Pancreas (tissue), 10 donors: ENCODE results near the gene SIRT4. TPM values are rescaled to one million over a fixed set of nuclear protein-coding genes. Genes with fewer than 3 reads are reported as not detected.

Experiments used
- ATAC-seq, 4 donors: fragments of 200-7000 bp; cut with Tn5 transposase; one replicate each; pipeline versions ENCODE4 v1.8.0 to v1.9.1; 2020; ENCODE audit warnings: mild to moderate bottlenecking in 4 of 4, moderate library complexity in 4 of 4
- DNase-seq, 6 donors: peaks; one replicate each; pipeline ENCODE4 v3.0.0-alpha.2; 2020
- FAIRE-seq: peaks from 2 replicates; lab custom pipeline; 2012; peaks lifted over from hg19 to GRCh38; lab: Jason Lieb, UNC
- H3K27ac ChIP-seq, 4 donors: fragments of 200-600 bp; sonication (generic); 1 replicate in 3 of 4; 2 replicates in 1 of 4; pipeline versions ENCODE4 v1.5.0 to v1.8.0; 2020
- H3K27me3 ChIP-seq, 4 donors: fragments of 200-600 bp; one replicate each; pipeline ENCODE4 v1.8.0; 2021
- H3K36me3 ChIP-seq, 3 donors: fragments of 200-600 bp; sonication (generic) in 1 of 3; one replicate each; pipeline versions ENCODE4 v1.5.0 to v1.8.0; 2020 to 2021
- H3K4me1 ChIP-seq, 3 donors: fragments of 200-600 bp; one replicate each; pipeline ENCODE4 v1.8.0; 2021
- H3K4me3 ChIP-seq, 4 donors: fragments of 200-600 bp; sonication (generic) in 2 of 4; one replicate each; pipeline versions ENCODE4 v1.5.0 to v1.8.0; 2020 to 2021
- H3K9me3 ChIP-seq, 4 donors: fragments of 200-600 bp; one replicate each; pipeline ENCODE4 v1.8.0; 2021
- WGBS, 2 donors: extraction: QIAGEN DNeasy Blood & Tissue Kit; methylation state at CpG; one replicate each; pipeline ENCODE4 v1.1.7; 2013; 5-methylcytosine and 5-hydroxymethylcytosine counted together
- intact Hi-C, 3 donors: fragments of 100-400 bp; cut with DNase I; formaldehyde crosslinking; loops; one replicate each; pipeline versions ENCODE4 v1.11.1 to v1.14.2; 2022
- polyA plus RNA-seq, 2 donors: library from polyadenylated mRNA; stranded (reverse); fragments of 200-250 nt; gene quantifications; one replicate each; pipeline ENCODE4 v1.2.3, GENCODE V29; 2013
- total RNA-seq, 6 donors: library from RNA; stranded (reverse); fragmentation: NEBNext Ultra II Directional in 4 of 6; extraction: Animal tissue kit (Norgen Biotek cat#: 25700) in 4 of 6; gene quantifications; one replicate each; pipeline versions ENCODE4 v1.2.1 to v1.2.4, GENCODE V29; 2021 to 2023
- TF ChIP-seq, protein P1 (sequence below), 4 donors: fragments of 200-600 bp; sonication (generic) in 3 of 4; IDR thresholded peaks; one replicate each; pipeline versions ENCODE4 v1.5.0 to v1.8.0; 2021; ENCODE audit warnings: antibody characterized with exemption in 4 of 4
- donor health status: healthy with polysubstance abuse.
- donor health status: DM: no; HTN: no; CAD: no; lungs with moderate emphysema.
- donor health status: DM: no; HTN: no; CAD: no.
- donor health status: control.
- donor health status: control.
- donor health status: Bipolar disorder and iron deficiency.
- donor health status: DM: yes; HTN: yes; CAD: no.
- donor health status: DM: no; HTN: no; CAD: no.
- donor health status: DM: no; HTN: no; CAD: no.
- donor health status: DM: yes; HTN: yes; CAD: no.

Gene SIRT4
- total and polyA plus RNA-seq, 8 donors, result 0.56 to 2.4 (median 1.5) TPM

DNA sequence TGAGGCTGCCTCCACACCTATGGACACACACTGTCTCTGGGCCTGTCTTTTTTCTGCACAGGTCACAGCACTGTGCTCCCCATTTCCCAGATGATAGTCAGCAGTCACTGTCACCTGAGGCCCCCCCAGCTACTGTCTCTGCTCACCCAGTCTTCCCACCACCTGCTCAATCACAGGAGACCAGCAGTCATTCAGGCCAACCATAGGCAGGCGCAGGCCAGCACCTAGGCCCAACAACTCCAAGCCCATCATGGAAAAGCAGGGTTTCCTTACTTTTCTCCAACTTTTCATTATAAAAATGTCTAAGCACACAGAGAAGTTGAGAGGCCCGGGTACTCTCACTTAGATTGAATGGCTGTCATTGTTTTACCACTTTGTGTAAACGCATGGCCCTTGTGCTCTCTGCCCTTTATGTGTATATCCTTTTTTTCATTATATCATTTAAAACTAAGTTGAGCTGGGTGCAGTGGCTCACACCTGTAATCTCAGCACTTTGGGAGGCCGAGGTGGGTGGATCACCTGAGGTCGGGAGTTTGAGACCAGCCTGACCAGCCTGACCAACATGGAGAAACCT, 43.7 kb upstream of the SIRT4 start:
- TF ChIP-seq, protein P1, sequence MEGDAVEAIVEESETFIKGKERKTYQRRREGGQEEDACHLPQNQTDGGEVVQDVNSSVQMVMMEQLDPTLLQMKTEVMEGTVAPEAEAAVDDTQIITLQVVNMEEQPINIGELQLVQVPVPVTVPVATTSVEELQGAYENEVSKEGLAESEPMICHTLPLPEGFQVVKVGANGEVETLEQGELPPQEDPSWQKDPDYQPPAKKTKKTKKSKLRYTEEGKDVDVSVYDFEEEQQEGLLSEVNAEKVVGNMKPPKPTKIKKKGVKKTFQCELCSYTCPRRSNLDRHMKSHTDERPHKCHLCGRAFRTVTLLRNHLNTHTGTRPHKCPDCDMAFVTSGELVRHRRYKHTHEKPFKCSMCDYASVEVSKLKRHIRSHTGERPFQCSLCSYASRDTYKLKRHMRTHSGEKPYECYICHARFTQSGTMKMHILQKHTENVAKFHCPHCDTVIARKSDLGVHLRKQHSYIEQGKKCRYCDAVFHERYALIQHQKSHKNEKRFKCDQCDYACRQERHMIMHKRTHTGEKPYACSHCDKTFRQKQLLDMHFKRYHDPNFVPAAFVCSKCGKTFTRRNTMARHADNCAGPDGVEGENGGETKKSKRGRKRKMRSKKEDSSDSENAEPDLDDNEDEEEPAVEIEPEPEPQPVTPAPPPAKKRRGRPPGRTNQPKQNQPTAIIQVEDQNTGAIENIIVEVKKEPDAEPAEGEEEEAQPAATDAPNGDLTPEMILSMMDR (IDR thresholded peaks at IDR 0.05), result no peak
- intact Hi-C loops, result no loop called here
- H3K9me3 ChIP-seq, result no peaks in the 10 kb centered on the region

DNA sequence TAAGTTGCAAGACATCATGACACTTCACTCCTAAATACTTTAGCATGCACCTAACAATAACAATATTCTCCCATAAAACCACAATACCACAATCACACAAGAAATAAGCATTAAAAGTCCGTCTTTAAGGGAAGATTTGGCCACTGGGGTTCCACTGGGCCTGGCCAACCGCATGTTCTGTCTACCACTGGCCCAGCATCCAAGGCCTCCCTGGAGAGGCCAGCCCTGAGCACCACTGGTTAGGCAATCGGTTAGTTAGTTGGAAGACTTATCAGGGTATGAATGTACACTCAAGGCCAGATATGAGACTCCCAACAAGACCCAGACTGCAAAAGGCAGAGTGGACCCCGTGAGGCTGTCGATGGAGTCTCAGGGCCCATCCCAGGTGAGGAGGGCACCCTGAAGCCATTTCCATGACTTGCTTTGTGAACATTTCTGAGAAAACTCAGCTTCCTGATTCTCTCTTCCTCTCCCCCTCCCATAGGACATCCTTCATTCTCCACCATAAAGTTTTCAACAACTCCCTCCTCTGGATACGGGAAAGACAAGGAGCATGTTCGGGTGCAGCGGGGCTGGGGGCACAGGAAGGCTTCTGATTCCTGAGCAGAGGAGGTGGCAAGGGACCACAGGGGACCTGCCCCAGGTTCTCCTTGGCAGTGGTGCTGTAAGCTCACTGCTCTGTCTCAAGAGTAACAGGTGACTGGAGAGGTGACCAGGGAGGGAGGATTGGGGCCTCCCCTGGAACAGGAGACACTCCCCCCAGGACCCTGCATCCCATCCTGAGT, 42.5 kb upstream of the SIRT4 start:
- Histone ChIP-seq H3K27ac (no peak overlapping the region), H3K9me3 (no peaks in the 10 kb centered on the region), H3K4me1 (peaks cover 8 to 47% (median 23%) of the 10 kb centered on the region in 3 donors), H3K36me3 (no peaks in the 10 kb centered on the region), H3K4me3 (no peak overlapping the region), H3K27me3 (no peaks in the 10 kb centered on the region)
- intact Hi-C loops, result loop anchor here (5.0 to 10.0 kb wide), 2 partner anchors 32 to 45 kb away; no protein-coding TSS in a partner anchor
- TF ChIP-seq, protein P1 (IDR thresholded peaks at IDR 0.05), result no peak
- WGBS, 2 donors, result 71 to 75% methylated on average over 8 of the region's 8 CpGs
- ATAC-seq (peak in 1 of 4 donors; percentile 20), FAIRE-seq (no peak), DNase-seq (no peak)

More for the DNA sequence above, 43.7 kb upstream of the SIRT4 start:
- Histone ChIP-seq H3K36me3 (no peaks in the 10 kb centered on the region), H3K27me3 (no peaks in the 10 kb centered on the region), H3K27ac (no peak overlapping the region), H3K4me3 (no peak overlapping the region), H3K4me1 (peaks cover 11 to 42% (median 17%) of the 10 kb centered on the region in 3 donors)
- DNase-seq (no peak), FAIRE-seq (no peak), ATAC-seq (no peak)
- WGBS, 2 donors, result 82 to 90% methylated on average over 5 of the region's 5 CpGs

DNA sequence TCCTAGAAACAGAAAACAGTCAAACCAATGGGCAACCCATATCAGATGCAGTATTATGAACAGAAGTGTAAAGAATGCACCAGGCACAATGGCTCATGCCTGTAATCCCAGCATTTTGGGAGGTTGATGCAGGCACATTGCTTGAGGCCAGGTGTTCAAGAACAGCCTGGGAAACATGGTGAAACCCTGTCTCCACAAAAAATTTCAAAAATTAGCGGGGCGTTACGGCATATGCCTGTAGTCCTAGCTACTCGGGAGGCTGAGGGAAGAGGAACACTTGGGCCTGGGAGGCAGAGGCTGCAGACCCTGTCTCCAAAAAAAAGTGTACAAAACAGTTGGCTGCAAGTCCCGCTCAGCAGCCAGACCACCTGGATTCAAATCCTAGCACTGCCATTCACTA, 41.5 kb upstream of the SIRT4 start:
- WGBS, 2 donors, result 93 to 97% methylated on average over 5 of the region's 5 CpGs
- no peak overlapping the region for H3K4me3 ChIP-seq
- TF ChIP-seq, protein P1 (IDR thresholded peaks at IDR 0.05), result no peak
- H3K27me3 ChIP-seq, result no peaks in the 10 kb centered on the region
- no peaks in the 10 kb centered on the region for H3K9me3 ChIP-seq
- FAIRE-seq, result no peak
- no peak for ATAC-seq
- H3K4me1 ChIP-seq, result peaks cover 3 to 40% (median 23%) of the 10 kb centered on the region in 3 donors
- no peak overlapping the region for H3K27ac ChIP-seq
- intact Hi-C loops, result loop anchor here (5.0 to 10.0 kb wide), 2 partner anchors 33 to 46 kb away; no protein-coding TSS in a partner anchor
- H3K36me3 ChIP-seq, result no peaks in the 10 kb centered on the region
- DNase-seq, result no peak

DNA sequence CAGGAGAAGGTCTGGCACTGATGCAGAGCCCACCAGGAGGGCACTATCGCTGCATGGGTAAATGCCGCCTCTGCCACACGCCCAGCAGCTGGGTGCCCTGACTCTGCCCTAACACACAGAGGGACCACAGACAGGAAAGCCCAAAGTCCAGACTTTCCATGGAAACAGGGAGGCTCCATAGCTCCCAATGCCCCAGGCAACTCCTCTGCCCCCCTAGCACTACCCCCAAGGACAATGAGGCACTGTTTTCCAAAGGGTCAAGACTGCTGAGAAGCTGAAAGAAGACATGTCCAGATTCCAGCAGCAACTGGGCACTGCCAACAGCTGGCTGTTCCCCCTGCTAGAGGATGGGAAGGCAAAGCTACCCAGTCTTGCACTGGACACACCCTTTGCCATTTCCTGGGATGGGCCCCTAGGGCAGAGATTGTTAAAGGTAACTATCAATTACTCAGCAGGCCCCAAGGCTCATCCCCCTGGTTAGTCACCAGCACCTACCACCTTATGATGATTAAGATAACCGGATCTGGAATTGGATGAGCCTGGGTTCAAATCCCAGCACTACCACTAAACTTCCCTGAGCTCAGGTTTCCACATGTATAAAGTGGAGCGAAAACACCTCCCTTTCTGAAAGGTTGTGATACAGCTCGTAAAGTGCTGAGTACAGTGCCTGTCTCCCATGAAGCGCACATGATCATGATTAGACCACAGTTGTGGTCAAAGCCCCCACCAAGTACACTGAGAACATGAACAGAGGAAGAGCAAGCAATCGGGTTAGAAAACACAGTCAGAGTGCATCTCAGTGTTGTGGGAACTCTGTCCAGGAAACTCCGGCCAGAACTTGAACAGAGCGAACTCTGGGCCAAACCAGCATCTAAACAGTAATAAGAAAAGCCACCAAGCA, 39.9 kb upstream of the SIRT4 start:
- WGBS, 2 donors, result 72 to 76% methylated on average over 10 of the region's 10 CpGs
- H3K9me3 ChIP-seq, result no peaks in the 10 kb centered on the region
- DNase-seq (no peak), FAIRE-seq (no peak), ATAC-seq (no peak)
- TF ChIP-seq, protein P1 (IDR thresholded peaks at IDR 0.05), result no peak
- peak overlapping the region in 1 of 4 donors; percentile 78 for H3K4me3 ChIP-seq
- H3K36me3 ChIP-seq, result no peaks in the 10 kb centered on the region
- no peaks in the 10 kb centered on the region for H3K27me3 ChIP-seq
- H3K27ac ChIP-seq, result peak overlapping the region in 3 of 4 donors; percentile 56 to 77 (median 59)
- H3K4me1 ChIP-seq, result peaks cover 0 to 31% (median 16%) of the 10 kb centered on the region in 3 donors
- intact Hi-C loops, result loop anchor here (5.0 to 10.0 kb wide), 2 partner anchors 35 to 47 kb away; no protein-coding TSS in a partner anchor
